SK-N-SH treated with all-trans-retinoic acid at 6 μM for 48 hours (cell line): ENCODE results near the gene ZNF383.

Source experiments
- ATAC-seq: fragments of 200-7000 bp; cut with Tn5 transposase; 3 replicates; pipeline ENCODE4 v1.9.1; 2020; ENCODE audit warnings: mild to moderate bottlenecking, moderate library complexity
- ARNTL ChIP-seq: fragments of 450-650 bp; formaldehyde crosslinking; IDR thresholded peaks from 2 replicates; pipeline ENCODE4 v1.5.0; 2020; ENCODE audit warnings: low read depth, mild to moderate bottlenecking, moderate library complexity, borderline replicate concordance
- BACH2 ChIP-seq: fragments of 250-450 bp; sonication (Bioruptor Pico); IDR thresholded peaks from 2 replicates; pipeline ENCODE4 v1.9.0; 2021; ENCODE audit warnings: mild to moderate bottlenecking, borderline replicate concordance
- CSDC2 ChIP-seq: fragments of 250-450 bp; sonication (Bioruptor Pico); IDR thresholded peaks from 2 replicates; pipeline ENCODE4 v1.5.0; 2020; ENCODE audit warnings: mild to moderate bottlenecking, moderate library complexity
- ESRRG ChIP-seq: fragments of 250-450 bp; sonication (Bioruptor Pico); IDR thresholded peaks from 2 replicates; pipeline ENCODE4 v1.6.1; 2021; ENCODE audit warnings: mild to moderate bottlenecking
- OSR1 ChIP-seq: fragments of 250-450 bp; sonication (Bioruptor Pico); IDR thresholded peaks from 2 replicates; pipeline ENCODE4 v1.8.0; 2022; ENCODE audit warnings: moderate library complexity, mild to moderate bottlenecking, inconsistent platforms
- PPARA ChIP-seq: fragments of 250-450 bp; sonication (Bioruptor Pico); IDR thresholded peaks from 2 replicates; pipeline ENCODE4 v1.5.0; 2020; ENCODE audit warnings: mild to moderate bottlenecking, borderline replicate concordance
- RARB ChIP-seq: fragments of 250-450 bp; sonication (Bioruptor Pico); IDR thresholded peaks from 2 replicates; pipeline ENCODE4 v1.8.0; 2021; ENCODE audit warnings: mild to moderate bottlenecking, moderate library complexity
- SNAI2 ChIP-seq: fragments of 250-450 bp; sonication (Bioruptor Pico); IDR thresholded peaks from 2 replicates; pipeline ENCODE4 v1.5.0; 2020; ENCODE audit warnings: mild to moderate bottlenecking, moderate library complexity
- TCF4 ChIP-seq: fragments of 250-450 bp; sonication (Bioruptor Pico); IDR thresholded peaks from 2 replicates; pipeline ENCODE4 v1.8.0; 2021; ENCODE audit warnings: mild to moderate bottlenecking, moderate library complexity, borderline replicate concordance
- TOX ChIP-seq: fragments of 250-450 bp; sonication (Bioruptor Pico); IDR thresholded peaks from 2 replicates; pipeline ENCODE4 v1.8.0; 2021; ENCODE audit warnings: mild to moderate bottlenecking, moderate library complexity, borderline replicate concordance
- ZC3H10 ChIP-seq: fragments of 250-450 bp; sonication (Bioruptor Pico); IDR thresholded peaks from 2 replicates; pipeline ENCODE4 v1.5.1; 2021; ENCODE audit warnings: mild to moderate bottlenecking, moderate library complexity
- ZFP3 ChIP-seq: fragments of 250-450 bp; sonication (Bioruptor Pico); IDR thresholded peaks from 2 replicates; pipeline ENCODE4 v1.5.0; 2020; ENCODE audit warnings: mild to moderate bottlenecking, moderate library complexity
- ZFP30 ChIP-seq: fragments of 450-650 bp; formaldehyde crosslinking; IDR thresholded peaks from 2 replicates; pipeline ENCODE4 v1.5.0; 2022; ENCODE audit warnings: mild to moderate bottlenecking, moderate library complexity
- ZNF565 ChIP-seq: fragments of 450-650 bp; formaldehyde crosslinking; conservative IDR thresholded peaks from 2 replicates; pipeline ENCODE4 v1.5.0; 2020; ENCODE audit warnings: low read depth, mild to moderate bottlenecking, moderate library complexity
- ZNF70 ChIP-seq: fragments of 450-650 bp; formaldehyde crosslinking; IDR thresholded peaks from 2 replicates; pipeline ENCODE4 v1.5.0; 2020; ENCODE audit warnings: mild to moderate bottlenecking, moderate library complexity
- ZNF8 ChIP-seq: fragments of 450-650 bp; formaldehyde crosslinking; IDR thresholded peaks from 2 replicates; pipeline ENCODE4 v1.5.0; 2020; ENCODE audit warnings: mild to moderate bottlenecking, moderate library complexity
- TF ChIP-seq, protein P1 (sequence below): fragments of 250-450 bp; sonication (Bioruptor Pico); IDR thresholded peaks from 2 replicates; pipeline ENCODE4 v1.5.1; 2020; ENCODE audit warnings: low read depth, mild to moderate bottlenecking, moderate library complexity
- TF ChIP-seq, protein P2 (sequence below): fragments of 250-450 bp; sonication (Bioruptor Pico); IDR thresholded peaks from 2 replicates; pipeline ENCODE4 v1.8.0; 2020; ENCODE audit warnings: mild to moderate bottlenecking, moderate library complexity, borderline replicate concordance
- TF ChIP-seq, protein P3 (sequence below): fragments of 250-450 bp; sonication (Bioruptor Pico); IDR thresholded peaks from 2 replicates; pipeline ENCODE4 v1.5.1; 2021; ENCODE audit warnings: mild to moderate bottlenecking, moderate library complexity
- TF ChIP-seq, protein P4 (sequence below): fragments of 250-450 bp; sonication (Bioruptor Pico); IDR thresholded peaks from 2 replicates; pipeline ENCODE4 v1.5.0; 2020; ENCODE audit warnings: mild to moderate bottlenecking, moderate library complexity

ZNF383 gene

DNA sequence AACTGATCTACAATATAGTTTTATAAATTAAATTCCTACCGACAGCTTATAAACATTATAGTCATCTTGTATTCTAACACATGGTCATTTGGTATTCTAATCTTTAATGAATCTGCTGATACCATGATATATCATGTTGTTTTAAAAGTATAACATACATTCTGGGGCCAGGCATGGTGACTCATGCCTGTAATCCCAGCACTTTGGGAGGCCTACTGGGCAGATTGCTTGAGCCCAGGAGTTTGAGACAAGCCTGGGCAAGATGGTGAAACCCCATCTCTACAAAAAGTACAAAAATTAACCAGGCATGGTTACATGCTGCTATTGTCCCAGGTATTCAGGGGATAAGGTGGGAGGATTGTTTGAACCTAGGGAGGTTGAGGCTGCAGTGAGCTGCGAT, 3.1 kb downstream of the ZNF383 start:
- TF ChIP-seq, protein P1, sequence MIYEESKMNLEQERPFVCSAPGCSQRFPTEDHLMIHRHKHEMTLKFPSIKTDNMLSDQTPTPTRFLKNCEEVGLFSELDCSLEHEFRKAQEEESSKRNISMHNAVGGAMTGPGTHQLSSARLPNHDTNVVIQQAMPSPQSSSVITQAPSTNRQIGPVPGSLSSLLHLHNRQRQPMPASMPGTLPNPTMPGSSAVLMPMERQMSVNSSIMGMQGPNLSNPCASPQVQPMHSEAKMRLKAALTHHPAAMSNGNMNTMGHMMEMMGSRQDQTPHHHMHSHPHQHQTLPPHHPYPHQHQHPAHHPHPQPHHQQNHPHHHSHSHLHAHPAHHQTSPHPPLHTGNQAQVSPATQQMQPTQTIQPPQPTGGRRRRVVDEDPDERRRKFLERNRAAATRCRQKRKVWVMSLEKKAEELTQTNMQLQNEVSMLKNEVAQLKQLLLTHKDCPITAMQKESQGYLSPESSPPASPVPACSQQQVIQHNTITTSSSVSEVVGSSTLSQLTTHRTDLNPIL (CRISPR knock-in tag) = no peak
- no peak for TF ChIP-seq CSDC2 (CRISPR knock-in tag)
- no peak for TF ChIP-seq TCF4 (CRISPR knock-in tag)
- TF ChIP-seq ZNF565 (CRISPR knock-in tag) = no peak
- no peak for TF ChIP-seq SNAI2 (CRISPR knock-in tag)
- TF ChIP-seq ZNF8 (CRISPR knock-in tag) = no peak
- no peak for TF ChIP-seq ZFP3 (CRISPR knock-in tag)
- TF ChIP-seq, protein P2, sequence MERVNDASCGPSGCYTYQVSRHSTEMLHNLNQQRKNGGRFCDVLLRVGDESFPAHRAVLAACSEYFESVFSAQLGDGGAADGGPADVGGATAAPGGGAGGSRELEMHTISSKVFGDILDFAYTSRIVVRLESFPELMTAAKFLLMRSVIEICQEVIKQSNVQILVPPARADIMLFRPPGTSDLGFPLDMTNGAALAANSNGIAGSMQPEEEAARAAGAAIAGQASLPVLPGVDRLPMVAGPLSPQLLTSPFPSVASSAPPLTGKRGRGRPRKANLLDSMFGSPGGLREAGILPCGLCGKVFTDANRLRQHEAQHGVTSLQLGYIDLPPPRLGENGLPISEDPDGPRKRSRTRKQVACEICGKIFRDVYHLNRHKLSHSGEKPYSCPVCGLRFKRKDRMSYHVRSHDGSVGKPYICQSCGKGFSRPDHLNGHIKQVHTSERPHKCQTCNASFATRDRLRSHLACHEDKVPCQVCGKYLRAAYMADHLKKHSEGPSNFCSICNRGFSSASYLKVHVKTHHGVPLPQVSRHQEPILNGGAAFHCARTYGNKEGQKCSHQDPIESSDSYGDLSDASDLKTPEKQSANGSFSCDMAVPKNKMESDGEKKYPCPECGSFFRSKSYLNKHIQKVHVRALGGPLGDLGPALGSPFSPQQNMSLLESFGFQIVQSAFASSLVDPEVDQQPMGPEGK = no peak
- ATAC-seq = no peak

DNA sequence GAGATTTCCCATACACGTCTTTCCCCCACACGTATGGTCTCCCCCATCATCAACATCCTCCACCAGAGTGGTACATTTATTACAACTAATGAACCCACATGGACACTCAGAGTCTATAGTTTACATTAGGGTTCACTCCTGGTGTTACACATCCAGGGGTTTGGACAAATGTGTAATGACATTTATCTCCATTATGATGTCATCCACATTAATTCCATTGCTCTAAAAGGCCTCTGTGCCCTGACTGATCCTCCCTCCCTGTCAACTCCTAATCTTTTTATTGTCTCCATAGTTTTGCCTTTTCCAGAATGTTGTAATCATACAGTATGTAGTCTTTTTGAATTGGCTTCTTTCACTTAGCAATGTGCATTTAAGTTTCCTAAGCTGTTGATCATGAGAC, 8.2 kb downstream of the ZNF383 start:
- ATAC-seq = no peak

DNA sequence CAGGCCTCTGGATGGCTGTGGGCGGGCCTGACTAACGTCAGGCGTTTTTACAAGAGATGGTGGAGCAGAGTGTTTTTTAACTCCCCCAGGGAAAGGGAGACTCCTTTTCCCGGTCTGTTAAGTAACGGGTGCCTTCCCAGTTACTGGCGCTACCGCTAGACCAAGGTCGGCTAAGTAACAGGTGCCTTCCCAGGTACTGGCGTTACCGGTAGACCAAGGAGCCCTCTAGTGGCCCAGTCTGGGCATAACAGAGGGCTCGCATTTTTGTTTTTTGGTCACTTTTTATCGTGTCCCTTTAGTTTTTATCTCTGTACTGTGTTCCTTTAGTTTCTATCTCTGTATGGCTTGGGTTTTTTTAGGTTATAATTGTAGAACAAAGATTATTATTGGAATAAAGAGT, 10.0 kb downstream of the ZNF383 start:
- ATAC-seq = no peak
- TF ChIP-seq ZFP30 (CRISPR knock-in tag) (no peak), RARB (CRISPR knock-in tag) (no peak), TOX (no peak), ZNF70 (CRISPR knock-in tag) (no peak), ZNF8 (CRISPR knock-in tag) (no peak), CSDC2 (CRISPR knock-in tag) (no peak), OSR1 (CRISPR knock-in tag) (no peak), SNAI2 (CRISPR knock-in tag) (no peak), ZC3H10 (no peak), ZFP3 (CRISPR knock-in tag) (no peak)
- TF ChIP-seq, protein P1 (CRISPR knock-in tag) = no peak

More for the DNA sequence above, 8.2 kb downstream of the ZNF383 start:
- TF ChIP-seq, protein P2 = no peak
- TF ChIP-seq BACH2 (CRISPR knock-in tag) (no peak), CSDC2 (CRISPR knock-in tag) (no peak), ESRRG (CRISPR knock-in tag) (no peak), TOX (no peak), ZFP3 (CRISPR knock-in tag) (no peak), ZNF70 (CRISPR knock-in tag) (no peak), SNAI2 (CRISPR knock-in tag) (no peak), TCF4 (CRISPR knock-in tag) (no peak), RARB (CRISPR knock-in tag) (no peak), PPARA (CRISPR knock-in tag) (no peak), ARNTL (CRISPR knock-in tag) (no peak), OSR1 (CRISPR knock-in tag) (no peak), ZFP30 (CRISPR knock-in tag) (no peak)
- TF ChIP-seq, protein P1 (CRISPR knock-in tag) = no peak
- TF ChIP-seq, protein P3, sequence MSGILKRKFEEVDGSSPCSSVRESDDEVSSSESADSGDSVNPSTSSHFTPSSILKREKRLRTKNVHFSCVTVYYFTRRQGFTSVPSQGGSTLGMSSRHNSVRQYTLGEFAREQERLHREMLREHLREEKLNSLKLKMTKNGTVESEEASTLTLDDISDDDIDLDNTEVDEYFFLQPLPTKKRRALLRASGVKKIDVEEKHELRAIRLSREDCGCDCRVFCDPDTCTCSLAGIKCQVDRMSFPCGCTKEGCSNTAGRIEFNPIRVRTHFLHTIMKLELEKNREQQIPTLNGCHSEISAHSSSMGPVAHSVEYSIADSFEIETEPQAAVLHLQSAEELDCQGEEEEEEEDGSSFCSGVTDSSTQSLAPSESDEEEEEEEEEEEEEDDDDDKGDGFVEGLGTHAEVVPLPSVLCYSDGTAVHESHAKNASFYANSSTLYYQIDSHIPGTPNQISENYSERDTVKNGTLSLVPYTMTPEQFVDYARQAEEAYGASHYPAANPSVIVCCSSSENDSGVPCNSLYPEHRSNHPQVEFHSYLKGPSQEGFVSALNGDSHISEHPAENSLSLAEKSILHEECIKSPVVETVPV (CRISPR knock-in tag) = no peak
- TF ChIP-seq, protein P4, sequence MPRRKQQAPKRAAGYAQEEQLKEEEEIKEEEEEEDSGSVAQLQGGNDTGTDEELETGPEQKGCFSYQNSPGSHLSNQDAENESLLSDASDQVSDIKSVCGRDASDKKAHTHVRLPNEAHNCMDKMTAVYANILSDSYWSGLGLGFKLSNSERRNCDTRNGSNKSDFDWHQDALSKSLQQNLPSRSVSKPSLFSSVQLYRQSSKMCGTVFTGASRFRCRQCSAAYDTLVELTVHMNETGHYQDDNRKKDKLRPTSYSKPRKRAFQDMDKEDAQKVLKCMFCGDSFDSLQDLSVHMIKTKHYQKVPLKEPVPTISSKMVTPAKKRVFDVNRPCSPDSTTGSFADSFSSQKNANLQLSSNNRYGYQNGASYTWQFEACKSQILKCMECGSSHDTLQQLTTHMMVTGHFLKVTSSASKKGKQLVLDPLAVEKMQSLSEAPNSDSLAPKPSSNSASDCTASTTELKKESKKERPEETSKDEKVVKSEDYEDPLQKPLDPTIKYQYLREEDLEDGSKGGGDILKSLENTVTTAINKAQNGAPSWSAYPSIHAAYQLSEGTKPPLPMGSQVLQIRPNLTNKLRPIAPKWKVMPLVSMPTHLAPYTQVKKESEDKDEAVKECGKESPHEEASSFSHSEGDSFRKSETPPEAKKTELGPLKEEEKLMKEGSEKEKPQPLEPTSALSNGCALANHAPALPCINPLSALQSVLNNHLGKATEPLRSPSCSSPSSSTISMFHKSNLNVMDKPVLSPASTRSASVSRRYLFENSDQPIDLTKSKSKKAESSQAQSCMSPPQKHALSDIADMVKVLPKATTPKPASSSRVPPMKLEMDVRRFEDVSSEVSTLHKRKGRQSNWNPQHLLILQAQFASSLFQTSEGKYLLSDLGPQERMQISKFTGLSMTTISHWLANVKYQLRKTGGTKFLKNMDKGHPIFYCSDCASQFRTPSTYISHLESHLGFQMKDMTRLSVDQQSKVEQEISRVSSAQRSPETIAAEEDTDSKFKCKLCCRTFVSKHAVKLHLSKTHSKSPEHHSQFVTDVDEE (CRISPR knock-in tag) = no peak
